Endothelial cell of umbilical vein (primary cell): ENCODE measurements around the gene IL17REL. TPM values are rescaled to one million over a fixed set of nuclear protein-coding genes. Genes with fewer than 3 reads are reported as not detected.

Source experiments
- BruUV-seq: library from RNA; stranded (reverse); fragments of 400-500 nt; replicated peaks from 2 replicates; lab custom pipeline; 2021; lab: Mats Ljungman, UMichigan
- CTCF ChIA-PET: fragments of 300-600, 350-600 bp; sonication (Branson Sonifier 250); formaldehyde crosslinking; loops from one replicate; lab custom pipeline; 2021; ENCODE audit warnings: antibody characterized with exemption, inconsistent platforms; lab: Charles Lee
- POLR2A ChIA-PET: fragments of 300-600, 350-600 bp; sonication (Branson Sonifier 250); formaldehyde crosslinking; loops from one replicate; lab custom pipeline; 2021; ENCODE audit warnings: antibody characterized with exemption, inconsistent platforms; lab: Charles Lee
- DNase-seq: peaks from one replicate; pipeline ENCODE4 v3.0.0-alpha.2; 2011; ENCODE audit warnings: low read depth, low spot score
- FAIRE-seq: peaks from 2 replicates; lab custom pipeline; 2011; peaks lifted over from hg19 to GRCh38; lab: Jason Lieb, UNC
- H2AFZ ChIP-seq: 2 replicates; pipeline ENCODE4 v1.6.0; 2012; ENCODE audit warnings: low read depth, low read length, control low read depth, inconsistent platforms
- H3K27ac ChIP-seq: 2 replicates; pipeline ENCODE4 v1.5.1; 2011; ENCODE audit warnings: low read depth, mild to moderate bottlenecking, control low read depth, low read length, moderate library complexity; ENCODE audit not compliant: insufficient read depth
- H3K27me3 ChIP-seq, 2 experiments: 2 replicates each; pipeline versions ENCODE4 v1.6.0 to v1.6.1; 2011; ENCODE audit warnings: low read length in 2 of 2, mixed read lengths in 1 of 2; ENCODE audit not compliant: control insufficient read depth in 2 of 2, insufficient read depth in 2 of 2
- H3K36me3 ChIP-seq, 2 experiments: 2 replicates in 1 of 2; 3 replicates in 1 of 2; pipeline ENCODE4 v1.5.1; 2011; ENCODE audit warnings: low read length in 2 of 2, mild to moderate bottlenecking in 1 of 2, moderate library complexity in 1 of 2; ENCODE audit not compliant: control insufficient read depth in 2 of 2, insufficient read depth in 2 of 2; ENCODE audit errors: extremely low read depth in 1 of 2
- H3K4me1 ChIP-seq: 3 replicates; pipeline ENCODE4 v1.5.1; 2011; ENCODE audit warnings: mild to moderate bottlenecking, low read length; ENCODE audit not compliant: control insufficient read depth, insufficient read depth; ENCODE audit errors: extremely low read depth
- H3K4me2 ChIP-seq: 2 replicates; pipeline ENCODE4 v1.6.1; 2011; ENCODE audit warnings: low read length, control low read depth, mixed read lengths; ENCODE audit not compliant: insufficient read depth
- H3K4me3 ChIP-seq, 3 experiments: fragments of 200-600 bp in 1 of 3; sonication (generic), shearing (Covaris generic) in 1 of 3; replicated peaks in 1 of 3; 2 replicates each; pipeline ENCODE4 v1.5.1; 2011 to 2016; ENCODE audit warnings: control low read depth in 3 of 3, low read length in 3 of 3, mild to moderate bottlenecking in 2 of 3, inconsistent platforms in 1 of 3, low read depth in 1 of 3, moderate library complexity in 1 of 3; ENCODE audit not compliant: insufficient read depth in 1 of 3
- H3K79me2 ChIP-seq: 2 replicates; pipeline ENCODE4 v1.6.0; 2012; ENCODE audit warnings: low read length, inconsistent platforms; ENCODE audit not compliant: control insufficient read depth, insufficient read depth
- H3K9ac ChIP-seq: replicated peaks from 2 replicates; pipeline ENCODE3; 2011; ENCODE audit warnings: low read length, control low read depth; ENCODE audit not compliant: insufficient read depth; ENCODE audit errors: extremely low read depth
- H3K9me1 ChIP-seq: replicated peaks from 3 replicates; pipeline ENCODE4 v1.6.0; 2011; ENCODE audit warnings: mild to moderate bottlenecking, low read length; ENCODE audit not compliant: control insufficient read depth, insufficient read depth; ENCODE audit errors: extremely low read depth
- H3K9me3 ChIP-seq: replicated peaks from 2 replicates; pipeline ENCODE4 v1.5.1; 2012; ENCODE audit warnings: low read length, inconsistent platforms; ENCODE audit not compliant: control insufficient read depth, insufficient read depth
- H4K20me1 ChIP-seq: replicated peaks from 2 replicates; pipeline ENCODE3; 2011; ENCODE audit warnings: mild to moderate bottlenecking, low read length; ENCODE audit not compliant: control insufficient read depth, insufficient read depth; ENCODE audit errors: extremely low read depth
- EZH2 ChIP-seq: IDR thresholded peaks from 2 replicates; pipeline ENCODE4 v1.6.1; 2012; ENCODE audit warnings: borderline replicate concordance, low read depth, mild to moderate bottlenecking, moderate library complexity, low read length, inconsistent platforms; ENCODE audit not compliant: severe bottlenecking
- FOS ChIP-seq: IDR thresholded peaks from 2 replicates; pipeline ENCODE4 v1.6.1; 2011; ENCODE audit warnings: mild to moderate bottlenecking, low read length, moderate library complexity, borderline replicate concordance; ENCODE audit not compliant: insufficient read depth
- GATA2 ChIP-seq: IDR thresholded peaks from 2 replicates; pipeline ENCODE4 v1.7.0; 2011; ENCODE audit warnings: low read depth, mild to moderate bottlenecking, moderate library complexity, mixed read lengths, low read length; ENCODE audit not compliant: insufficient read length, insufficient read depth
- JUN ChIP-seq: IDR thresholded peaks from 2 replicates; pipeline ENCODE4 v1.6.1; 2011; ENCODE audit warnings: borderline replicate concordance, low read depth; ENCODE audit not compliant: insufficient read length, insufficient read depth
- MYC ChIP-seq: IDR thresholded peaks from one replicate; pipeline ENCODE4 v1.6.1; 2011; ENCODE audit warnings: mild to moderate bottlenecking, low read depth, low read length
- POLR2A ChIP-seq: IDR thresholded peaks from 2 replicates; pipeline ENCODE4 v1.6.1; 2012; ENCODE audit warnings: low read depth, mild to moderate bottlenecking, control low read depth, low read length
- POLR2AphosphoS5 ChIP-seq: IDR thresholded peaks from 2 replicates; pipeline ENCODE4 v1.6.1; 2012; ENCODE audit warnings: low read depth, mild to moderate bottlenecking, control low read depth, low read length, moderate library complexity; ENCODE audit not compliant: insufficient read depth
- dilution Hi-C: fragments of 300-500 bp; cut with MboI; formaldehyde crosslinking; loops from one replicate; pipeline ENCODE4 v1.15.0; 2019; ENCODE audit warnings: low sequenced_read_pairs; ENCODE audit not compliant: extremely low pct_ligation_motif_present
- intact Hi-C: fragments of 100-400 bp; cut with micrococcal nuclease; formaldehyde crosslinking; loops from one replicate; pipeline ENCODE4 v1.10.0; 2022
- polyA plus RNA-seq, 4 experiments: library from polyadenylated mRNA; depleted of rRNA in 3 of 4; stranded (reverse) in 3 of 4; unstranded in 1 of 4; fragments of >200 nt; gene quantifications; 2 replicates each; pipeline versions ENCODE4 v1.2.1 to v1.2.3, GENCODE V29; 2011 to 2012; ENCODE audit warnings: missing spikeins in 1 of 4
- total RNA-seq: library from RNA; stranded (reverse); gene quantifications from 2 replicates; pipeline ENCODE4 v1.2.3, GENCODE V29; 2021
- TF ChIP-seq, protein P1 (sequence below): IDR thresholded peaks from 2 replicates; pipeline ENCODE4 v1.6.1; 2011; ENCODE audit not compliant: insufficient read depth, insufficient read length
- TF ChIP-seq, protein P2 (sequence below), 2 donors: IDR thresholded peaks; 1 replicate in 1 of 2; 2 replicates in 1 of 2; pipeline ENCODE4 v1.5.1; 2011; ENCODE audit warnings: low read length in 2 of 2, mild to moderate bottlenecking in 2 of 2, moderate library complexity in 2 of 2, control low read depth in 1 of 2, inconsistent platforms in 1 of 2, low read depth in 1 of 2; ENCODE audit not compliant: insufficient read depth in 1 of 2; ENCODE audit errors: extremely low read depth in 1 of 2

Gene IL17REL
- total and polyA plus RNA-seq, 2 donors (not counting 3 experiments of a cell fraction or from before 2014, with no cell fraction given) = 0.06 to 0.15 TPM

DNA sequence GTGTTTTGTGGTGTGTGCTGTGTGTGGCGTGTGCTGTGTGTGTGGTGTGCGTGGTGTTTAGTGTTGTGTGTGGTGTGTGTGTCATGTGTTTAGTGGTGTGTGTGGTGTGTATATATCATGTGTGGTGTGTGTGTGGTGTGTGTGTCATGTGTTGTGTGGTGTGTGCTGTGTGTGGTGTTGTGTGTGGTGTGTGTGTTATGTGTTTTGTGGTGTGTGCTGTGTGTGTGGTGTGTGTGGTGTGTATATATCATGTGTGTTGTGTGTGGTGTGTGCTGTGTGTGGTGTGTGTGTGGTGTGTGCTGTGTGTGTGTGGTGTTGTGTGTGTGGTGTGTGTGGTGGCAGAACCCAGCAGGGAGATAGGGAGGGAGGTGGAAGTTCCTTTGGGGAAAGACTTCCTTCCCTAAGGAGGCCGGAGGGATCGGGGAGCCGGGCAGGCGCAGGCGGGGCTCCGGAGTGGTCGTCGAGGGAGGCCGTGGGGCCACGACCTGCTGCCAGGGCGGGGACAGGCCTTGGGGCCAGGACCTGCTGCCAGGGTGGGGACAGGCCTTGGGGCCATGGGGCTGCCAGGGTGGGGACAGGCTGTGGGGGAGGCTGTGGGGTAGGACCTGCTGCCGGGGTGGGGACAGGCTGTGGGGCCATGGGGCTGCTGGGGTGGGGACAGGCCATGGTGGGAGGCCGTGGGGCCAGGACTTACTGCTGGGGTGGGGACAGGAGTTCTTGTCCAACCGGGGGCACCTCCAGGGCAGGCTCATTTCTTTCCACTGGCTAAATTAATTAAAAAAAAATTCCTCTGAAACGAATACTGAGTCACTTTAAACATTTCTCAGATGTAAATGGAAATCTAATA lies 36.8 kb downstream of the IL17REL start:
- no peak overlapping the region for H3K4me2 ChIP-seq
- CTCF ChIA-PET = interaction anchor here (1.0 to 1.6 kb wide), 3 partner anchors 14 to 55 kb away, joined by 3 to 8 read pairs (median 3); no protein-coding TSS in a partner anchor

More for the DNA sequence above, 36.8 kb downstream of the IL17REL start:
- intact Hi-C loops = loop anchor here (10.0 kb wide), 1 partner anchor 229 kb away; the partner anchor contains the start of gene SELENOO
- FAIRE-seq (no peak), DNase-seq (no peak)
- no peaks in the 10 kb centered on the region for H3K36me3 ChIP-seq
- POLR2A ChIA-PET = no interaction called here
- no peaks in the 10 kb centered on the region for H4K20me1 ChIP-seq
- H3K79me2 ChIP-seq = no peaks in the 10 kb centered on the region
- H3K9me1 ChIP-seq = no peaks in the 10 kb centered on the region
- BruUV-seq = no TSS peak
- TF ChIP-seq POLR2A = no peak
- TF ChIP-seq POLR2AphosphoS5 = no peak
- no peak for TF ChIP-seq GATA2
- TF ChIP-seq, protein P1, sequence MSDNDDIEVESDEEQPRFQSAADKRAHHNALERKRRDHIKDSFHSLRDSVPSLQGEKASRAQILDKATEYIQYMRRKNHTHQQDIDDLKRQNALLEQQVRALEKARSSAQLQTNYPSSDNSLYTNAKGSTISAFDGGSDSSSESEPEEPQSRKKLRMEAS = no peak
- no peak for TF ChIP-seq EZH2
- TF ChIP-seq, protein P2, sequence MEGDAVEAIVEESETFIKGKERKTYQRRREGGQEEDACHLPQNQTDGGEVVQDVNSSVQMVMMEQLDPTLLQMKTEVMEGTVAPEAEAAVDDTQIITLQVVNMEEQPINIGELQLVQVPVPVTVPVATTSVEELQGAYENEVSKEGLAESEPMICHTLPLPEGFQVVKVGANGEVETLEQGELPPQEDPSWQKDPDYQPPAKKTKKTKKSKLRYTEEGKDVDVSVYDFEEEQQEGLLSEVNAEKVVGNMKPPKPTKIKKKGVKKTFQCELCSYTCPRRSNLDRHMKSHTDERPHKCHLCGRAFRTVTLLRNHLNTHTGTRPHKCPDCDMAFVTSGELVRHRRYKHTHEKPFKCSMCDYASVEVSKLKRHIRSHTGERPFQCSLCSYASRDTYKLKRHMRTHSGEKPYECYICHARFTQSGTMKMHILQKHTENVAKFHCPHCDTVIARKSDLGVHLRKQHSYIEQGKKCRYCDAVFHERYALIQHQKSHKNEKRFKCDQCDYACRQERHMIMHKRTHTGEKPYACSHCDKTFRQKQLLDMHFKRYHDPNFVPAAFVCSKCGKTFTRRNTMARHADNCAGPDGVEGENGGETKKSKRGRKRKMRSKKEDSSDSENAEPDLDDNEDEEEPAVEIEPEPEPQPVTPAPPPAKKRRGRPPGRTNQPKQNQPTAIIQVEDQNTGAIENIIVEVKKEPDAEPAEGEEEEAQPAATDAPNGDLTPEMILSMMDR (IDR thresholded peaks at IDR 0.05; ENCODE audit: extremely low read depth in 1 of 2, insufficient read depth in 1 of 2, low read depth in 1 of 2, low read length in 2 of 2) = no peak
- TF ChIP-seq FOS = no peak
- TF ChIP-seq JUN = no peak
- no peak for TF ChIP-seq MYC
- H3K4me1 ChIP-seq = peaks cover 5% of the 10 kb centered on the region
- no peaks in the 10 kb centered on the region for H3K9me3 ChIP-seq
- H3K4me3 ChIP-seq = no peak overlapping the region
- no peak overlapping the region for H3K27ac ChIP-seq
- H2AFZ ChIP-seq = peak overlapping the region; percentile 4
- no peak overlapping the region for H3K9ac ChIP-seq
- no peaks in the 10 kb centered on the region for H3K27me3 ChIP-seq
- dilution Hi-C loops = no loop called here
